Measurements from ENCODE around the gene PNPT1.
"Not testable (repeated sequence)": the region's sequence is repeated elsewhere in the genome, so short reads cannot be mapped to it uniquely, and the experiment has no call there.

The PNPT1 gene

DNA sequence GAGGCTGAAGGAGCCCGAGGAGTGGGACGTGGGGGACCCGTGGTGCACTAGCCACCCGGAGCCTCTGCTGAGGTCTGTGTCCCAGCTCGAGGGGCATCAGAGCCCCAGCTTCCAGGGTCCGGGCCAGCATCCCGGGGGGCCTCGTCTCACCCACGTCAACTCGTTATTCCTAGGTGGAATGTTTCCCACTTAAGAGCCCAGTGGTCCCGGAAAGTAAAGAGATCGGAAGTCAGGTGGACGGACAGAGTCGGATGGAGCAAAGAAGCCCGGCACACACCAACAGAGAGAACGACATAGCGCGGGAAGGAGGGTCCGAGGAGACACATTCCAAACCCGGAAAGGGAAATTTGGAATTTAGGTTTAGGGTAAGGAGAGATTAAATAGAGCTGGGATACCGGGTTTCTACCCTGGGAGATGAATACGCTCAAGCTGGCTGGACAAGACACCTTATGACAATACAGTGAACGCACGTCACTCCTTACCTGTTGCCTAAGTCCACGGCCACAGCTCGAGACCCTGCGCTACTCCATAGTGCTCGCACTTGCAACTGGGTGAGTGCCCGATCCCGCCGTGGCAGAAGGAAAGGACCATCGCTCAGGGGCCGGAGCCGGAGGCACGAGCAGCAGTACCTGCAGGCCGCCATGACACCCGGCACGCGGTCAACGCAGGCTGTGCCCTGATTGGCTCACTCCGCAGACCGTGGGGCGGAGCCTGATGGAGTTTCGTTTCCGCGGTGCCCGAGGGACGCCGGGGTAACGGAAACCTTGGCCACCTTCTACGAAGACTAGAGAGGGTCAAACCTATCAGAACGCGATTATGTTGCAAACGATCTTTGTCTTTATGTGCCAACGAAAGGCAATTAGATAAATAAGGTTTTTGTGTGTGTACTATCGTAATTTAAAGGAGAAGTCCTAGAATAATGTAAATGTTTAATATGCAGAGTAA, at the start of gene PNPT1:
Gene PNPT1, minus strand, starts transcription at position 664 of the 945 bp plus-strand sequence. Its CDS starts 21 bp downstream, at position 643.
- DNase-seq, result peak; percentile 93

DNA sequence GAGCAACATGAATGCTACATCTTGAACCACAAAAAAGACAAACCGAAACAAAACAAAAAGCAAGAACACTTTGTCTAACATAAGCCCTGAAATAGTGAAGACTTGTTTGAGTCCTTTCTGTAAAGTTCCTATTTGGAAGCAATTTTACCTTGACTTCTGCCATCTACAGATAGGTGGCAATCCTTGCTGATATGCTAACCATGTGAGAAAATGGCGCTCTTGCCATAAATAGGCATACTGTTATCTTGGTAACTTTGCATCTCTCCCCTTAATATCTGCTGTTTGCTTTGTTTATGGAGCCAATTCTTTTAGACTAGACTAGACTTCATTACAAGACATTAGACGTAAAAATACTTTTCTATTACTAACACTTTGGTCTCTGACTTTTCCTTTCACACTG, 49.4 kb upstream of the PNPT1 start:
- no peak for DNase-seq

DNA sequence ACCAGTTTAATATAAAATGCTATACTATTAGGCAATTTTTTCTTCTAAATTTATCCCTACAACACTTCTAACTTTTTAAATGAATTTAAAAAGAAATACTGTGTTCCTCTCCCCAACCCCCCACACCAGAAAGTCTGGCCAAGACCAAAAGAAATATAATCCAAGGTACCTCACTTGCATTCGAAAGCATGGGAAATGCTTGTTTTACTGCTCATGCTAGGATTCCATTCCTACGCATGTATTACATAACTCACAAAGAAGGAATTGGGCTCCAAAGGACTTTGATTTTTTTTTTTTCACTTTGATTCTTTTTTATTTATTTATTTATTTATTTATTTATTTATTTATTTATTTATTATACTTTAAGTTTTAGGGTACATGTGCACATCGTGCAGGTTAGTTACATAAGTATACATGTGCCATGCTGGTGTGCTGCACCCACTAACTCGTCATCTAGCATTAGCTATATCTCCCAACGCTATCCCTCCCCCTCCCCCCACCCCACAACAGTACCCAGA, 42.4 kb upstream of the PNPT1 start:
- not testable (repeated sequence) for DNase-seq

DNA sequence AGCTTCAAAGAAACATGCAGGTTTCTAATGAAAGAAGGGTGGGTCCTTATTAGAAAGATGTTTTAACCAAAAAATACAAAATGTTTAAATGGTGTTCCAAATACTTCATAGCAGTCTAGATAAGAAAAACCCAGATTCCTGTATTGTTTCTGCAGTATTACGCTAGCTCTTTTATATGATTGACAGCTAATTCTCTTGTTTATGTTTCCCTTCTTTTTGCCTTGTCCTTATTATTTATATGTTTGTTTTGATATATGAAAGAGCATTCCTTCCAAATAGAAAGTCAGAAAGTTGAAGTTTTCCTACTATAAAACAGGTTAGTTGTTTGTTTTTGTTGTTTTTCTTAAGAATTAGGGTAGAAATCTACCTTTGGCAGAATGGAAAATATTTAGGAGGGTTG, 41.1 kb upstream of the PNPT1 start:
- DNase-seq, result no peak

DNA sequence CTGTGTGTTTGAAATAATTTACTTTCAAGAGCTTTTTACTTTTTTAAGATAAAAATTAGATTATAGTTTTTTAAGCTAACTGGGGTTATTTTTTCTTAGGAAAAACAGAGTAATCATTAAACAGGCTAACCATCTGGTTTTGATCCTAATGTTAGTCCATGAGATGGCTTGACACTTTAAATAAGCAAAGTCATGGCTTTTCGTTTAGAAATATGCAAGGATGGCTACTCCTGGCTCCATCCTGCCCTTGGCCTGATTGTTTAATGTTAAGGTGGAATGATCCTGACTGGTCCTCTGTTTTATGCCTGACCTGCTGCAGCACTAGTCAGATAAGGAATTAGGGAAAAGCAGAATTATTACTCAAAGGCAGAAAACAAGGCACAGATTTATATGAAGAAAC, 39.7 kb upstream of the PNPT1 start:
- DNase-seq, result no peak

DNA sequence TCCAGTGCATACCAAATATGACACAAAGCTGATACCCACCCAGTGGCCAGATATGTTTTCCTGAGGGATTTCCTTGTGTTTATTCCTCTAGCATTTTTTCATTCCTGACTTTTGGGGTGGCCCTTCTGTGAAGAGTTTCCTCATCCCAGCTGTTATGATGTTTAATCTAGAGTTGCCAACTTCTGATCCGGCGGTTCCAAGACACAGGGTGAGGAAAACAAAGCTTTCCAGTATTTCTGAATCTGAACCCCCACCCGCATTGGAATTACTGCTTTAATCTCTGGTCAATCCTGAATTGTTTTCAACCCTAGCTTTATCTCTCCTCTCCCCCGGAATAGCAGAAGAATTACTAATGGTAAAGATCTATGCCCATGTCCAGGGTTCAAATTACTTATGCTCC, 39.2 kb upstream of the PNPT1 start:
- no peak for DNase-seq

DNA sequence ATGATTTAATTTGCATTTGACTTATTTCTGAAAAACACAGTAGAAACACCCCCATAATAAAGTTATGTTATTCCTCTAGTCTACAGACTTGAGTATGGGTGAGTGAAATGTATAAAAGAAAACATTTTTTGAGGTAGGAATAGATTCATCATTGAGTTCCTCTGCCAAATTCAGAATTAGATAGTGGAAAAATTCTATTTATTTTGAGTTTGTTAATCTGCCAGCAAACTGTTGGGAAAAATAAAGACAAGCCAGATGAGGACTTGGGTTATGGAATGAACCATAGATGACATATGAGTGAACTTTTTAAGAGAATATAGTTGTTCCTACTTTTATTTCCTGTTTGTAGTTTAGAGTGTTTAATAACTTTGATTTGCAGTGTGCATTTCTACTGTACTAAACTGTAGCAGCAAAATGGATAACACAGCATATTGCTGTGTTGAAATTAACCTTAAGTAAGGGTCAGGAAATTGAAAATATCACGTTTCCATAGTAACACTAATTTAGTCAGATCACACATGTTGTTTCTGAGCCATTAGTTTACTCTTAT, 35.6 kb upstream of the PNPT1 start:
- DNase-seq, result no peak

DNA sequence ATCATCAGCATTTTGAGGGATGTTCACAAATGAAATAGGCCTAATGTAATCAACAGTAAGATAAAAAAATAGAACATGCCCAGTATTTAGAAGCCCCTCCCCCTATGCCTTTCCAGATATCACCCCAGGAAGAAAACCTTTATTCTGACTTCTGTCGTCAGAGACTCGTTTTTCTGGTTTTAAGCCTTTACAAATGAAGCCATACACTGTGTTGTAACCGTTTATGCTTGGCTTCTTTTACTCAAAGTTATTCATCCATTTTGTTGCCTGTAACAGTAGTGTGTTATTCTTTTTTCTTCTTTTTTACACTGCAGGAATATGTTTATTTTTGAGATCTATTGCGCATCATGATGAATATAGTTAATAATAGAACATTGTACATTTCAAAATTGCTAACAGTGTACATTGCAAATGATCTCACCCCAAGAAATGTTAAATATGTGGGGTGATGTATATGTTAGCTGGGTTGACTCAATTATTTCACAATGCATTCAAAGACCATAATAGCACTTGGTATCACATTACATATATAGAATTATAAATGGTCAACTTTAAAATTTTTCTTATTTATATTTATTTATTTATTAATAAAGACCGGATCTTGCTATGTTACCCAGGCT, 28.1 kb upstream of the PNPT1 start:
- no peak for DNase-seq

DNA sequence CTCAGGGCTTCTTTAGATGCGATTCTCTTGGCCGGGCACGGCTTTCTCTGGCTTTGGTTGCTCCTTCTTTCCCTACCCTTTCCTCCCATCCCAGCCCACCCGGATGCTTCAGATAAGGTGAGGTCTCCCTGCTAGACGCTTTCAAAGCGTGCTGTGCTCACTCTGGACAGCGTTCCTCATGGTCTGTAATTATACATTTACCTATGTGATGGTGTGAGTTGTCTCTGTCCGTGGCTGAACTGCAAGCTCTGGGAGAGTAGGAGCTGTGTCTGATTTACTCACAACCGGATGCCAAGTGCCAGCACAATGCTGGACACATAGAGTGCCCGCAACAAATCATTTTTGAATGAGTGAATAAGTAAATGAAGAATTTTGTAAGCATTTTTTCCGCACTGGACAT, 26.8 kb upstream of the PNPT1 start:
- DNase-seq, result no peak

DNA sequence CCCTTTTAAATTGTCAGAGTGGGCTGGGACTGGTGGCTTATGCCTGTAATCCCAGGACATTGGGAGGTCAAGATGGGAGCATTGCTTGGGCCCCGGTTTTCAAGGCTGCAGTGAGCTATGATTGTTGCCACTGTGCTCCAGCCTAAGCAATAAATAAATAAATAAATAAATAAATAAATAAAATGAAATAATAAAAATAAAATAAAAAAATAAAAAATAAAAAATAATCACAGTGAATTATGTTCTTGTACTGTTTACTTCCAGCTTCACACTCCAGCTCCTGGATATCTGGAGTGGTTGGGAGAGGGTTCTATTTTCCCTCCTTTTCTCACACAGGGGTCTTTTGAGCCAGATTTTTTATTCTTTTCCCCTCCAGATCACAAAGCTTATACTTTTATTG, 26.2 kb upstream of the PNPT1 start:
- no peak for DNase-seq

DNA sequence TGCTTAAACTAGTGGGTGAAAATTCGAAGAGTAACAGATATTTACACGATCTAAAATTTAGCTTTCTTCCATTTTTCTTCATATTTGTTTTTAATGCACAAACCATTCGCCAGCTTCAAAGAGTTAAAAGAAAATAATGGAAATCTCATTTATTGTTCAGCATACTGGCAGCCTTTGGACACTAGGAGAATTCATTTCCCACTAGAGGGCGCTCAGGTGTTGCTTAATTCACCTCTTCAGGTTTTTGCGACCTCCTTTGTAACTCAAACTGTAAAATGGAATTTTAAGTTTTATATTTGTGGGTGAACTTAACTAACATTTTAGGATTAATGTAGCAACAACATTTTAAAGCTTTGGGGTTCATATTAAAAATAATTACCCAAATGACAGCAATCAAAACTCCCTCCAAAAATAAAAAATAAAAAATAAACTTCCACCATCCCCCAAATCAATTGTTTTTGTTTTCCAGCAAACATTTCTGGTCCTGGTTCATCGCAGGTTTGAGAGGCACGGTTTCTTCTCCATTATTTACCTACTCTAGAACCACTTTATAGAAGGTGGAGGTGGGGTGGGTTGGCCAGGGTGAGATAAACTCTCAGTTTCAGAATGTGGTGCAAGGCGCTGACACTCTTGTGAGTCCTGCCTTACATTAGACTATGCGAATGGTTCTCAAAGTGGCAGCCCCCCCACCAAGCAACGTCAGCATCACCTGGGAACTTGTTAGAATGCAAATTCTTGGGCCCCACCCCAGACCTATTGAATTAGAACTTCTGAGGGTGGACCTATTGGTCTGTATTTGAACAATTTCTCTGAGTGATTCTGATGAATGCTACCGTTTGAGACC, 24.7 kb upstream of the PNPT1 start:
- DNase-seq, result peak; percentile 51

DNA sequence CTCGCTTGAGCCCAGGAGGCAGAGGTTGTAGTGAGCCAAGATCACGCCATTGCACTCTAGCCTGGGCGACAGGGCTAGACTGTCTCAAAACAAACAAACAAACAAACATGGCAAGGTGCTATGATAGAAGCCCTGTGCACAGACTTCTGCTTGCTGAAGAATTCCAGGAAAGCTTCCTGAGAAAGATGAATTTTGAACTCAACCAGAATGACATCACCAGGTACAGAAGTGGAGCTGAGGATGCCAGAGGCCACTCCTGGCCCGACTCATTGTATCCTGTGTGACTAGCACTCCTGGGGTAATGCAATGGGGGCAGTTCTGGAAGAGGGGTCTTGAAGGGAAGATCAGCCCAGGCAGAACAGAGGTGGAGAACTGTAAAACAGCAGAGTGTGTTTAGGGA, 22.0 kb upstream of the PNPT1 start:
- no peak for DNase-seq

DNA sequence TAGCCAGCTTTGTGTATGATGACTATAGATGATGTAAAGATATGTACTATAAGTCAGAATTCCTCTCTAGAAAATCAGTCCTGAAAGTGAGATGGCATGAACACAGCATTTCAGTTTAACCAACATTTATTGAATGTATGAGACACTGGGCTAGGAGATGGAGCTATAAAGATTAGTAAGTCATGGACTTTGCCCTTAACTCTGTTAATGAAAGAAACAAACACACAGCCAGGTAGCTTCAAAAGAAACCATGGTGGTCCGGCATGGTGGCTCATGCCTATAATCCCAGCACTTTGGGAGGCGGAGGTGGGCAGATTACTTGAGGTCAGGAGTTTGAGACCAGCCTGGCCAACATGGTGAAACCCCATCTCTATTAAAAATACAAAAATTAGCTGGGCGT, 21.5 kb upstream of the PNPT1 start:
- not testable (repeated sequence) for DNase-seq

DNA sequence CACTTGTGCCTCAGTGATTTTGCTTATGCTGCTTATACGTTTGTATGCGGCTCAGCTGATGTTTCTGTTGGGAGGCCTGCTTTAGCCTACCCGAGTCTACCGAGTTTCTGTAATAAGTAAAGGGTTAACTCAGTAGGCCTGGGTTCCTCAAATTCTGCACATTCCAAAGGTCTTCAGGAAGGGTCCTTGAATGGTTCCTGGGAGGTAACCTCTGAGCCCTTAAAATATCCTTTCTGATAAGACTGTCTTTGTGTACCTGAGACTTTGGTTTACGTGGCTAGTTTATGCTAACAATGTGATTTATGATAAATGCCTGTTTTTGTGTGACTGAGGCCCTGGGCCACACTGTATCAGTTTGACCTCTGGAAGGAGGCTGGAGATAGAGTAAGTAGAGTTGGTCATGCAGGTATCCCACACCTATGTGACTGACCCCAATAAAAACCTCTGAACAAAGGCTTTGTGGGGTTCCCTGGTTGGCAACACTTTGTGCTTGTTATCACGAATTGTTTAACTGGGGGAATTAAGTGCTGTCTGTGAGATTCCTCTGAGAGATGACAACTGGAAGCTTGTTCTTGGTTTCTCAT, 18.9 kb upstream of the PNPT1 start:
- DNase-seq, result no peak

DNA sequence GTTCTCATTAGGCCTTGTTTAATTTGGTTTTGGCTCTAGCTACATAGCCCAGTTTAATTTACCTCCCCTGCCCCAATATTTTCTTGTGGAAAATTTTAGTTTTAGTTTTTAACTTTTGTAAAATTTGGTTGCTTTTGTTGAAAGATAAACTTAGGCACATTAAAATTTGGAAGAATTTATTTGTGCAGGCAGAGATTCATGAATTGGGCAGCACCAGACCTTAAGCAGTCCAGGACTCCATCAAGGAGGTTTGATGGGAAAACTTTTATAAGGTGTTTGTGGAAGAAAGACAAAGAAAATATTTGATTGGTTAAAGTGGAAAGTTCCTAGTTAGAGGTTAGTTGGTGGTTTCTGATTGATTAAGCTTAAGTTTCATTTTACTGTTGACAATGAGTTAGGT, 16.4 kb upstream of the PNPT1 start:
- no peak for DNase-seq

DNA sequence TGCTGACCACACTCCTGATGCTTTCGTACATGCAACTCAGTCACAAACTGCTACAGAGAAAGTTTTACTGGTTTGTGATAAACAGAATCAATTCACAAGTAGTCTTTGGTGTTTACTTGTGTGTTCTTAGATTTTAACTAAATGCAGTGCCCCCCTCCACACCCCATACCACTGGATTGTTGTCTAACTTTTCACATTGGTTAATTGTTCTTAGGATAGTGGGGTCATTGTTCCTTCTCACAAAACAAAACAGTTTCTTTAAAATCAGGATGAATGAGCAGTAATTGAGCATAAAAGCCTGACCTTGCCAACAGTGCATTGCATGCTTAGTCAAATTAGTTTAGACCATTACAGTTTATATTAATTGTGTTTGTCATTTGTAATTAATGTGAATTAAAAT, 14.1 kb upstream of the PNPT1 start:
- no peak for DNase-seq

DNA sequence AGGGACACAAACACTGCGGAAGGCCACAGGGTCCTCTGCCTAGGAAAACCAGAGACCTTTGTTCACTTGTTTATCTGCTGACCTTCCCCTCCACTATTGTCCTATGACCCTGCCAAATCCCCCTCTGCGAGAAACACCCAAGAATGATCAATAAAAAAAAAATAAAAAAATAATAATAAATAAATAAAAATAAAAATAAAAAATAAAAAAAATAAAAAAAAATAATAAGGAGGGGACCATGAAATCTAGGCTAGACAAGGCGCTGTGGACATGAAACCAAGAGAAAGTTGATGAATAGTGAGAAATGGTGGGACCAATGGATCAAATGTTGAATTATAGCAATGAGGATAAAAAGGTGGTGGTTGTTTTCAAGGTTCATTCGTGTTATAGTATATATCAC, 12.6 kb upstream of the PNPT1 start:
- not testable (repeated sequence) for DNase-seq

DNA sequence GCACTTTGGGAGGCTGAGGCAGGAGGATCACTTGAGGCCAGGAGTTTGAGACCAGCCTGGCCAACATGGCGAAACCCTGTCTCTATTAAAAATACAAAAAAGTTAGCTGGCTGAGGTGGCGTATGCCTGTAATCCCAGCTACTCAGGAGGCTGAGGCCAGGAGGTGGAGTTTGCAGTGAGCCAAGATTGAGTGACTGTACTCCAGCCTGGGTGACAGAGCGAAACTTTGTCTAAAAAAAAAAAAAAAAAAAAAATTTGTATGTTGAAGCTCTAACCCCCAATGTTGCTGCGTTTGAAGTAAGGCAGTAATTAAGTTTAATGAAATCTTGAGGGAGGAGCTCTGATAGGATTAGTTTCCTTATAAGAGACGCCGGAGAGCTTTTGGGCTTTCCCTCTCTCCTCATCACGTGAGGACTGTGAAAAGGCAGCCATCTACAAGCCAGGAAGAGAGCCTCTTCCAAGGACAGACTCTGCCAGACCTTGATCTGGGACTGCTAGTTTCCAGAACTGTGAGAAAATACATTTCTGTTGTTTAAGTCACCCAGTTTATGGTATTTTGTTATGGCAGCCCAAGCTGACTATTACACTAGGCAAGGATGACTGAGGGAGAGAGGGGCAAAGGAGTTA, 11.5 kb upstream of the PNPT1 start:
- DNase-seq, result no peak

DNA sequence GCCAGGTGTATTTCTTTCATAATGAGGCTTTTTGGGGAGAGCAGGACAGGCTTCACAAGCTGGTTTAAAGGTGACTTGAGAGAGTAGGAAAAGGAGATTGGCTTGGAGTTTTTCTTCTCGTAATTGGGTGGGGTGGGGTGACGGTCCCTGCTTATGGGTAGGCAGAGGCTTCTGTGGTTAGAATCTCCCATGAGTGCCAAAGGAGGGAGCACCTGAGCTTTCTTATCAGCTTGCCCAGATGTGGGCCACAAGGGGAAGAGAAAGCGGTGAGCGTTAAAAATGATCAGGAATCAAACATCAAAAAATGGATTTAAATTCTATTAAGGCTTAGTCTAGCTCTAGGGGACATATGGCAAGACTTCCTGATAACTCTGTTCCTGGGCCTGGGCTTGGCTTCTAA, 9.7 kb upstream of the PNPT1 start:
- no peak for DNase-seq

DNA sequence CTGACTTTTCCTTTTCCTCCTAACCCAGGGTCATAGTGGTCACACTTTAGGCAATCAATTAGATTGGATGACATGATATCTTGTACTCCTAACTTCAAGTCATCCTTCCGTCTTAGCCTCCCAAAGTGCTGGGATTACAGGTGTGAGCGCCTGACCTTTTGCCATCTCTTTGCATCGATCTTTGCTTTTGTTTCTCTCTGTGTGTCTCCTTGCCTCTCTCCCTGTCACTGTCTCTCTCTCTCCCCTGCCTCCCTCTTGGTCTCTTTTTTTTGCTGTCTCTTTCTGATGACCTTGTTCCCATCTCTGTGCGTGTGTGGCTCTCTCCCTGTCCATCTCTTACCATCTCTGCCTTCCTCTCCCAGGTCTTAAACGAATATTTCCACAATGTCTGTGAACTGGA, 904 bp downstream of the PNPT1 start:
- DNase-seq, result not testable (repeated sequence)

DNA sequence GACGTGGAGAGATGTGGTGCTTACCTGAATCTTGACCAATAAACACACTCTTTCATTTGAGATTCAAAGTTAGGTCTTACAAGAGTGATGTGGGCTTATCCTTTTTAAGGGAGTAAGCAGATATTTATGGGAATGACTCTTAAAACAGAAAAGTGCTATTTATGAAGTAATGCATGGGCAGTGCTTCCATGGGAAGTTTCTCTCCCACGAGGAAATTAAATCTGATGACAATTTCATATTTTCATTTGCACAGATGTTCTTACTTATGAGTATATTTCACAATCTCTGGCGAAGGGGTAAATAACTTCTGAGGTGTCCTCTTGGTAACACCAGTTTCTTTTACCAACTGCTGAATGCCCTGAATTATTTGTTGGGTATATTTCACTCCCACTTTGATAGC, 21.0 kb downstream of the PNPT1 start:
- DNase-seq, result no peak

DNA sequence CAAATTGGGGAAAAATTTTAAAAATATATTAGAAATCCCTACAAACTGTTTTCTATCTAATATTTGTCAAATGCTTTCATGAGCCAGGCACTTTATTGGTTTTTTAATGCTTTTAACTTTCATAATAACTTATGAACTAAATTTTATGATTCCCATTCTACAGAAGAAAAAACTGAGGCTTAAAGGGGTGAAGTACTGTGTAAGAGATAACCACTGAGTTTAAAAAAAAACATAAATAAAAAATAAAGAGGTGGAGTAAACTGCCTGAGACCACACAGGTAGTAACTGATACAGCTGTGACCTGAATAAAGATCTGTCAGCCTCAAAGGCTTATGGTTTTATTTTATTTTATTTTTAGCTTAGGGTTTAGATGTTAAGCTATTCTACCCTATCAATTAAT, 24.7 kb downstream of the PNPT1 start:
- no peak for DNase-seq

Data from CD4-positive, alpha-beta T cell treated with Interleukin-17A for 4 hours (primary cell).